Measurements from ENCODE around the gene SERPINE3. TPM values are rescaled to one million over a fixed set of nuclear protein-coding genes. Genes with fewer than 3 reads are reported as not detected.

Gene SERPINE3
- total and polyA plus RNA-seq, 2 experiments from 2014 or later: 0.17 to 0.31 TPM

GRCh38 chr13:51317262-51317661, 22.2 kb upstream of the SERPINE3 start:
- Histone ChIP-seq H3K36me3 (ENCODE audit: insufficient read depth) (no peaks in the 10 kb centered on the region), H3F3A (replicated peaks; ENCODE audit: low read depth) (no peaks in the 10 kb centered on the region), H3K27ac (ENCODE audit: low read depth) (no peak overlapping the region), H2AFZ (no peak overlapping the region), H3K27me3 (ENCODE audit: insufficient read depth) (no peaks in the 10 kb centered on the region), H3K9me2 (ENCODE audit: insufficient read depth) (peaks cover 33% of the 10 kb centered on the region; the same call in 1 of the 2 replicates), H3K4me2 (no peak overlapping the region), H3K79me2 (replicated peaks; ENCODE audit: insufficient read depth) (no peaks in the 10 kb centered on the region), H3K4me1 (ENCODE audit: insufficient read depth) (peaks cover 5% of the 10 kb centered on the region), H4K20me1 (replicated peaks; ENCODE audit: insufficient read depth) (no peaks in the 10 kb centered on the region), H3K4me3 (no peak overlapping the region)
- TF ChIP-seq, protein P1, sequence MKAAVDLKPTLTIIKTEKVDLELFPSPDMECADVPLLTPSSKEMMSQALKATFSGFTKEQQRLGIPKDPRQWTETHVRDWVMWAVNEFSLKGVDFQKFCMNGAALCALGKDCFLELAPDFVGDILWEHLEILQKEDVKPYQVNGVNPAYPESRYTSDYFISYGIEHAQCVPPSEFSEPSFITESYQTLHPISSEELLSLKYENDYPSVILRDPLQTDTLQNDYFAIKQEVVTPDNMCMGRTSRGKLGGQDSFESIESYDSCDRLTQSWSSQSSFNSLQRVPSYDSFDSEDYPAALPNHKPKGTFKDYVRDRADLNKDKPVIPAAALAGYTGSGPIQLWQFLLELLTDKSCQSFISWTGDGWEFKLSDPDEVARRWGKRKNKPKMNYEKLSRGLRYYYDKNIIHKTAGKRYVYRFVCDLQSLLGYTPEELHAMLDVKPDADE (IDR thresholded peaks at IDR 0.05): no peak
- TF ChIP-seq EZH2 (IDR thresholded peaks at IDR 0.05; ENCODE audit: low read depth, unreplicated experiment) (no peak), ZNF331 (CRISPR knock-in tag; IDR thresholded peaks at IDR 0.05; ENCODE audit: low read depth) (no peak), NANOG (IDR thresholded peaks at IDR 0.05; ENCODE audit: borderline replicate concordance) (no peak), REST (IDR thresholded peaks at IDR 0.05; ENCODE audit: unreplicated experiment) (no peak), POLR2AphosphoS5 (IDR thresholded peaks at IDR 0.05; ENCODE audit: low read depth) (no peak), STAT1 (IDR thresholded peaks at IDR 0.05; ENCODE audit: unreplicated experiment) (no peak), ZNF462 (CRISPR knock-in tag; IDR thresholded peaks at IDR 0.05) (no peak), JUNB (IDR thresholded peaks at IDR 0.05; ENCODE audit: unreplicated experiment) (no peak), ZNF114 (CRISPR knock-in tag; IDR thresholded peaks at IDR 0.05) (no peak), EZH2phosphoT487 (IDR thresholded peaks at IDR 0.05; ENCODE audit: unreplicated experiment) (no peak), CREB1 (CRISPR knock-in tag; IDR thresholded peaks at IDR 0.05; ENCODE audit: low read depth) (no peak)
- TF ChIP-seq, protein P2, sequence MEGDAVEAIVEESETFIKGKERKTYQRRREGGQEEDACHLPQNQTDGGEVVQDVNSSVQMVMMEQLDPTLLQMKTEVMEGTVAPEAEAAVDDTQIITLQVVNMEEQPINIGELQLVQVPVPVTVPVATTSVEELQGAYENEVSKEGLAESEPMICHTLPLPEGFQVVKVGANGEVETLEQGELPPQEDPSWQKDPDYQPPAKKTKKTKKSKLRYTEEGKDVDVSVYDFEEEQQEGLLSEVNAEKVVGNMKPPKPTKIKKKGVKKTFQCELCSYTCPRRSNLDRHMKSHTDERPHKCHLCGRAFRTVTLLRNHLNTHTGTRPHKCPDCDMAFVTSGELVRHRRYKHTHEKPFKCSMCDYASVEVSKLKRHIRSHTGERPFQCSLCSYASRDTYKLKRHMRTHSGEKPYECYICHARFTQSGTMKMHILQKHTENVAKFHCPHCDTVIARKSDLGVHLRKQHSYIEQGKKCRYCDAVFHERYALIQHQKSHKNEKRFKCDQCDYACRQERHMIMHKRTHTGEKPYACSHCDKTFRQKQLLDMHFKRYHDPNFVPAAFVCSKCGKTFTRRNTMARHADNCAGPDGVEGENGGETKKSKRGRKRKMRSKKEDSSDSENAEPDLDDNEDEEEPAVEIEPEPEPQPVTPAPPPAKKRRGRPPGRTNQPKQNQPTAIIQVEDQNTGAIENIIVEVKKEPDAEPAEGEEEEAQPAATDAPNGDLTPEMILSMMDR (conservative IDR thresholded peaks at IDR 0.05; ENCODE audit: low read depth in 2 of 2): no peak
- no peak overlapping the region for H3K27ac Mint-ChIP-seq
- peaks cover 1% of the 10 kb centered on the region; the same call in 2 of the 3 replicates for H3K9me3 Mint-ChIP-seq
- no peak for ATAC-seq
- DNase-seq (ENCODE audit: low spot score): no peak
- peaks cover 1% of the 10 kb centered on the region; the same call in 2 of the 3 replicates for H3K36me3 Mint-ChIP-seq (ENCODE audit: low read depth)
- peaks cover 17% of the 10 kb centered on the region for H3K4me1 Mint-ChIP-seq
- peaks cover 9% of the 10 kb centered on the region for H3K27me3 Mint-ChIP-seq (ENCODE audit: insufficient read depth, low read depth, poor library complexity)
- H3K4me3 Mint-ChIP-seq: no peak overlapping the region
